Natural killer cell (primary cell): ENCODE data around the gene POTEG. TPM values are rescaled to one million over a fixed set of nuclear protein-coding genes. Genes with fewer than 3 reads are reported as not detected.
A peak's percentile ranks its signal among the peaks of the same experiment; 100 is the strongest.
"Not testable (repeated sequence)": the region's sequence is repeated elsewhere in the genome, so short reads cannot be mapped to it uniquely, and the experiment has no call there.

ENCODE experiments used
- ATAC-seq, 3 donors: fragments of 150-1000 bp in 2 of 3; fragments of 200-7000 bp in 1 of 3; cut with Tn5 transposase; 1 replicate in 1 of 3; 2 replicates in 2 of 3; pipeline ENCODE4 v1.10.0; 2021; ENCODE audit warnings: mild to moderate bottlenecking in 2 of 3, moderate library complexity in 2 of 3
- DNase-seq, 2 donors: peaks; one replicate each; pipeline versions ENCODE4 v3.0.0 to v3.0.0-alpha.2; 2013 to 2021; ENCODE audit warnings: mixed read lengths in 1 of 2
- H3K27ac ChIP-seq: one replicate; pipeline ENCODE4 v1.5.1; 2013; ENCODE audit warnings: mild to moderate bottlenecking, low read length
- H3K27me3 ChIP-seq: one replicate; pipeline ENCODE4 v1.6.1; 2013; ENCODE audit warnings: low read length; ENCODE audit not compliant: control insufficient read depth, insufficient read depth
- H3K36me3 ChIP-seq: one replicate; pipeline ENCODE4 v1.6.1; 2013; ENCODE audit warnings: low read length; ENCODE audit not compliant: control insufficient read depth, insufficient read depth
- H3K4me1 ChIP-seq: one replicate; pipeline ENCODE4 v1.6.1; 2013; ENCODE audit warnings: low read length; ENCODE audit not compliant: control insufficient read depth, insufficient read depth
- H3K4me3 ChIP-seq: one replicate; pipeline ENCODE4 v1.5.1; 2013; ENCODE audit warnings: low read length
- H3K9me3 ChIP-seq: one replicate; pipeline ENCODE4 v1.6.1; 2013; ENCODE audit warnings: low read length; ENCODE audit not compliant: control insufficient read depth, insufficient read depth
- H3K27ac Mint-ChIP-seq, 2 donors: one replicate each; pipeline ENCODE4 v1.8.0; 2022; ENCODE audit warnings: mild to moderate bottlenecking in 2 of 2, mixed read lengths in 2 of 2, moderate library complexity in 1 of 2
- H3K27me3 Mint-ChIP-seq, 2 donors: one replicate each; pipeline ENCODE4 v1.8.0; 2022; ENCODE audit warnings: low read depth in 2 of 2, mixed read lengths in 2 of 2
- H3K36me3 Mint-ChIP-seq: one replicate; pipeline ENCODE4 v1.8.0; 2022; ENCODE audit warnings: mixed read lengths
- H3K4me1 Mint-ChIP-seq, 2 donors: one replicate each; pipeline ENCODE4 v1.8.0; 2022; ENCODE audit warnings: mixed read lengths in 2 of 2
- H3K4me3 Mint-ChIP-seq: one replicate; pipeline ENCODE4 v1.8.0; 2022; ENCODE audit warnings: mild to moderate bottlenecking, moderate library complexity, mixed read lengths
- H3K9me3 Mint-ChIP-seq, 2 donors: one replicate each; pipeline ENCODE4 v1.8.0; 2022; ENCODE audit warnings: mixed read lengths in 2 of 2
- WGBS: methylation state at CpG from one replicate; pipeline ENCODE4 v1.1.7; 2013; ENCODE audit warnings: missing lambda C conversion rate; ENCODE audit not compliant: insufficient coverage; 5-methylcytosine and 5-hydroxymethylcytosine counted together
- intact Hi-C: fragments of 100-400 bp; cut with micrococcal nuclease; formaldehyde crosslinking; loops from one replicate; pipeline ENCODE4 v1.14.2; 2022
- total RNA-seq, 4 donors: library from RNA; stranded (reverse); fragments of 120-200 nt in 1 of 4; gene quantifications; one replicate each; pipeline versions ENCODE4 v1.2.3 to v1.2.4, GENCODE V29; 2013 to 2022

The POTEG gene
- total RNA-seq, result not detected
- total RNA-seq (2013), result not detected

DNA sequence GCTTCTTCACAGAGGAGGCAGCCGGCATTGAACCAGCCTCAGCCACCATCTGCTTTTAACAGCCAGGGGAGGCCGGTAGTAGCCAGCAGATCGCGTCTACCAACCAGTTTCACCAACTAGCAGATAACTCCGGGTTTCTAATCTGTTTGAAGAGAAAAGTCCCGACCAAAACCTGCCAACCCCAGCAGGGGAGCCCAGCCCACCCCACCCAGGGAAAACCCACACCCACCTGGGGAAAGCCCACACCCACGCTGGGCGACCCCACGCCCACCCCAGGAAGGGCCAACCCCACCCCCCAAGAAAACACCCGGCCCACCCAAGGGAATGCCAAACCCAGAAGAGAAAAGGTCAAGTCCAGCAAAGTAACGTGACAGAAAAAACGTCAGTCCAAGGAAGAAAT is at the start of gene POTEG:
POTEG (minus strand) TSS at position 101 of the 400 bp plus-strand sequence; CDS start at position 49, 52 bp downstream.
- H3K4me1 Mint-ChIP-seq, H3K27ac ChIP-seq, intact Hi-C loops, ATAC-seq, H3K9me3 Mint-ChIP-seq, DNase-seq, H3K36me3 Mint-ChIP-seq, H3K9me3 ChIP-seq, H3K4me3 ChIP-seq, H3K27ac Mint-ChIP-seq, H3K27me3 ChIP-seq, H3K4me3 Mint-ChIP-seq, H3K36me3 ChIP-seq, H3K4me1 ChIP-seq, H3K27me3 Mint-ChIP-seq: not testable (repeated sequence)
- no CpG with 5 or more reads among the region's 12 CpGs for WGBS

- H3K4me3 Mint-ChIP-seq, intact Hi-C loops, H3K4me3 ChIP-seq, H3K27me3 ChIP-seq, H3K27ac ChIP-seq, H3K27me3 Mint-ChIP-seq, H3K36me3 ChIP-seq, H3K27ac Mint-ChIP-seq, DNase-seq, H3K9me3 Mint-ChIP-seq, H3K36me3 Mint-ChIP-seq, H3K4me1 Mint-ChIP-seq, ATAC-seq, H3K9me3 ChIP-seq, H3K4me1 ChIP-seq: not testable (repeated sequence)
- 88% methylated on average over 10 of the region's 16 CpGs for WGBS
These were observed 48.0 kb upstream of the POTEG start for GRCh38 chr14:19482093-19482492.

- not testable (repeated sequence) for H3K27ac Mint-ChIP-seq
- ATAC-seq, result peak in 1 of 3 donors; percentile 12
These were observed 47.3 kb upstream of the POTEG start for GRCh38 chr14:19481421-19481820.

DNA sequence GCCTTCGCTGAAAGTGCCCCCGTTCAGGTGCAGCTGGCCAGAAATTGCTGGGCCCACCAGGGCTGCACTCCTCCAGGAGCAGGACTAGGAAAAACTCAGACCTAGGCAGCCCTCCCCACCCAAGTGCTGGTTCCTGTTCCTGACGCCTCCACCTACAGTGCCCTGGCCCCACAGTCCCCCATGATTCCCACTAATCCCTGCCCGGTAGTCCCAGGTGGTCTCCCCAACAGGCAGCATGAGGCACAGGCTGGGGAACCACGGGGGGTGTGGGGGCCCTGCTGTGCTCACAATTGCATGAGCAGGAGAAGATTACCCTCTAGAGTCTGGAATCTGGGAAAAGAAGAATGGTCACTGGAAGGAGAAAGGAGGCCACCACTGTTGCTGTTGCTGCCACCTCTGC is 46.4 kb upstream of the POTEG start:
- ATAC-seq, H3K27ac Mint-ChIP-seq, DNase-seq, H3K9me3 ChIP-seq, H3K4me3 ChIP-seq, H3K9me3 Mint-ChIP-seq, intact Hi-C loops, H3K4me1 Mint-ChIP-seq, H3K27me3 Mint-ChIP-seq, H3K27ac ChIP-seq, H3K4me1 ChIP-seq, H3K4me3 Mint-ChIP-seq, H3K36me3 Mint-ChIP-seq, H3K36me3 ChIP-seq, H3K27me3 ChIP-seq: not testable (repeated sequence)
- no CpG with 5 or more reads among the region's 5 CpGs for WGBS

More at GRCh38 chr14:19481421-19481820, 47.3 kb upstream of the POTEG start:
- H3K9me3 Mint-ChIP-seq, H3K4me1 Mint-ChIP-seq, H3K27ac ChIP-seq, DNase-seq, H3K36me3 ChIP-seq, H3K9me3 ChIP-seq, intact Hi-C loops, H3K4me3 ChIP-seq, H3K27me3 ChIP-seq, H3K36me3 Mint-ChIP-seq, H3K4me3 Mint-ChIP-seq, H3K27me3 Mint-ChIP-seq, H3K4me1 ChIP-seq: not testable (repeated sequence)
- no CpG with 5 or more reads among the region's 16 CpGs for WGBS

DNA sequence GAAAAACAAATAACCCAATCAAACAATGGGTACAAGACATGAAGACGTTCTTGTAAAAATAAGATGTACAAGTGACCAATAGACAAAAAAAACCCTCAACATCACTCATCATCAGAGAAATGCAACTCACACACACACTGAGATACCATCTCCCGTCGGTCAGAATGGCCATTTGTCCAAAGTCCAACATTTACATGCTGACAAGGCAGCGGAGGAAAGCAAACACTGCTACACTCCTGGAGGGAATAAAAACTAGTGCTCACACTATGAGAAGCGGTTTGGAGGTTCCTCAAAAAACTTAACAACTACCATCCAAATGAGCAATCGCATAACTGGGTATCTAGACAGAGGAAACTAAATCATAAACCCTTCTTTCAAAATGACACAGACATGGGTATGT is 11.6 kb upstream of the POTEG start:
- H3K4me3 ChIP-seq, H3K4me1 ChIP-seq: not testable (repeated sequence)

GRCh38 chr14:19439826-19440225 is 5.7 kb upstream of the POTEG start:
- WGBS, result 67% methylated on average over 2 of the region's 3 CpGs
- H3K9me3 Mint-ChIP-seq, H3K9me3 ChIP-seq, DNase-seq, H3K27ac ChIP-seq, H3K4me1 Mint-ChIP-seq, H3K27ac Mint-ChIP-seq, H3K36me3 ChIP-seq, intact Hi-C loops, H3K4me1 ChIP-seq, H3K36me3 Mint-ChIP-seq, H3K4me3 Mint-ChIP-seq, H3K27me3 ChIP-seq, ATAC-seq, H3K27me3 Mint-ChIP-seq, H3K4me3 ChIP-seq: not testable (repeated sequence)

More for the DNA sequence above, 11.6 kb upstream of the POTEG start:
- WGBS, result 80% methylated on average over 2 of the region's 6 CpGs
- intact Hi-C loops, H3K27ac Mint-ChIP-seq, H3K36me3 Mint-ChIP-seq, ATAC-seq, H3K27ac ChIP-seq, H3K9me3 ChIP-seq, DNase-seq, H3K36me3 ChIP-seq, H3K9me3 Mint-ChIP-seq, H3K27me3 Mint-ChIP-seq, H3K4me1 Mint-ChIP-seq, H3K27me3 ChIP-seq, H3K4me3 Mint-ChIP-seq: not testable (repeated sequence)

GRCh38 chr14:19439219-19439618 is 5.1 kb upstream of the POTEG start:
- not testable (repeated sequence) for H3K9me3 Mint-ChIP-seq, ATAC-seq

DNA sequence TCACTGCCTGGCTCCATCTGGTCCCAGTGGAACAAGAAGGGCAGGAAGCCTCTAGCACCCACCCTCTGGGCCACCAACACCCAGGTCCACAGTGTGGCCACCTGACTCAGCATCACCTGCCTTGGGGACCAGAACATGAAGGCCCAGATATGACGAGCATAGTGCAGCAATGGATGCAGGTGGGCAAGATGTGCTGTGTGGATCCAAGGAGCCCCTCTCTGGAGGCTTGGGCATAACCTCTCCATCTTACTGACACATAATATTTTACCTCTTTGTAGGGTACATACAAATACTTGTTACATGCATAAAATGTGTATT is 2.9 kb upstream of the POTEG start:
- H3K36me3 ChIP-seq, DNase-seq, H3K4me3 Mint-ChIP-seq, H3K36me3 Mint-ChIP-seq, H3K9me3 Mint-ChIP-seq, H3K4me1 Mint-ChIP-seq, H3K4me1 ChIP-seq, H3K27ac ChIP-seq, H3K27ac Mint-ChIP-seq, ATAC-seq, H3K9me3 ChIP-seq, H3K4me3 ChIP-seq, H3K27me3 Mint-ChIP-seq, H3K27me3 ChIP-seq, intact Hi-C loops: not testable (repeated sequence)
- WGBS, result no CpG with 5 or more reads among the region's 1 CpG

More at GRCh38 chr14:19439219-19439618, 5.1 kb upstream of the POTEG start:
- H3K4me1 Mint-ChIP-seq, H3K9me3 ChIP-seq, intact Hi-C loops, H3K4me3 Mint-ChIP-seq, H3K36me3 ChIP-seq, H3K27ac ChIP-seq, H3K4me3 ChIP-seq, DNase-seq, H3K27me3 ChIP-seq, H3K27me3 Mint-ChIP-seq, H3K27ac Mint-ChIP-seq, H3K36me3 Mint-ChIP-seq, H3K4me1 ChIP-seq: not testable (repeated sequence)
- WGBS, result no CpG with 5 or more reads among the region's 5 CpGs
